Measurements from ENCODE around the gene IKBKE.

Gene IKBKE

DNA sequence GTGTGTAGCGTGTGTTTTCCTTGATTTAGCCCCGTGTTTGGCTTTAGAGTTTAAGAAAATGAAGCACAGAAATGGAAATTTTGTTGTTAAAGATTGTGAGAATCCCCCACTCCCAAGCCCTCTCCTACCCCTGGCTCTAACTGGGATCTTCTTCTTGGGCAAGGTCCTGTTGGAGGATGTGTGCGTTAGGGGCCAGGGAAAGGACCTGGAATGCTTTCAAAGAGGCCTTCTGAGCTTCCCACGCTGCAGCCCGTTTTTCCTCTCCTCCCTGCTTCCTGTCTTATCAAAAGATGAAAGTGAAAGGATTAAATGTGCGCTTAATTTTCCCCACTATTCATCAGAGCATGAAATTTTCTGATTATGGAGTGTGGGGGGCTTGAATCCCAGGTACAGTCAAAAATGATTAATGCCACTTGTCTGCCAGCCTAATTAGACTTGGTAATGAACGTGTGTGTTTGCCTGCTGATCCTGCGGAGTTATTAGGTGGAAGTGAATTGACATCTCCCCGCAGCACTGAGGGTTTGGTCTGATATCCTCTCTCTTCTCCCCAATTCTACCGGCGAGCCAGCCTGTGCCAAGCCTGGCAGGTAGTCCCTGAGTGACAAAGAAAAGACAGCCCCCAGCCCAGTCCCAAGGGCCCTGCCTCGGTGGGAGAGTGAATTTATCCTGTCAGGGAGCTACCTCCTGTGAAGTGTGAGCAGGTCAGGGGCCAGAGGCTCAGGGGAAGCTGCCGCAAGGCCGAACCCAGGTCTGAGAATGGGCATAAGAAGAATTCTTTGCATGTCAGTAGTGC is 42.0 kb downstream of the IKBKE start:
- DNase-seq (ENCODE audit: low spot score), result no peak

DNA sequence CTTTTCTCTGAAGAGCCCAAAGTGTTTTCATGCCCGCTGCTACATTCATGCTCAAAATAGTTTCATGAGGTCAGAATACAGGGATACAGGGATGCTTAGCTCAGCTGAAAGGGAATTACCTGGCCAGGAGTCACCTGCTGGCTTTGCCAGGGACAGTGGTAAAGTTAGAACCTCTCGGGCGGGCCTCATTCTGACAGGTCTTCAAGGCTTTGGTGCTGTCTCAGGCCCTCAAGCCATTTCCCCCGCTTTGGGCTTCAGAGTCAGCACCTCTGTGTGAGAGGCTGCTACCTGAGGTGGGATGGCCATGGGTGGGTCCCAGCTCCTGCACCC is 42.5 kb downstream of the IKBKE start:
- no peak for DNase-seq (ENCODE audit: low spot score)

DNA sequence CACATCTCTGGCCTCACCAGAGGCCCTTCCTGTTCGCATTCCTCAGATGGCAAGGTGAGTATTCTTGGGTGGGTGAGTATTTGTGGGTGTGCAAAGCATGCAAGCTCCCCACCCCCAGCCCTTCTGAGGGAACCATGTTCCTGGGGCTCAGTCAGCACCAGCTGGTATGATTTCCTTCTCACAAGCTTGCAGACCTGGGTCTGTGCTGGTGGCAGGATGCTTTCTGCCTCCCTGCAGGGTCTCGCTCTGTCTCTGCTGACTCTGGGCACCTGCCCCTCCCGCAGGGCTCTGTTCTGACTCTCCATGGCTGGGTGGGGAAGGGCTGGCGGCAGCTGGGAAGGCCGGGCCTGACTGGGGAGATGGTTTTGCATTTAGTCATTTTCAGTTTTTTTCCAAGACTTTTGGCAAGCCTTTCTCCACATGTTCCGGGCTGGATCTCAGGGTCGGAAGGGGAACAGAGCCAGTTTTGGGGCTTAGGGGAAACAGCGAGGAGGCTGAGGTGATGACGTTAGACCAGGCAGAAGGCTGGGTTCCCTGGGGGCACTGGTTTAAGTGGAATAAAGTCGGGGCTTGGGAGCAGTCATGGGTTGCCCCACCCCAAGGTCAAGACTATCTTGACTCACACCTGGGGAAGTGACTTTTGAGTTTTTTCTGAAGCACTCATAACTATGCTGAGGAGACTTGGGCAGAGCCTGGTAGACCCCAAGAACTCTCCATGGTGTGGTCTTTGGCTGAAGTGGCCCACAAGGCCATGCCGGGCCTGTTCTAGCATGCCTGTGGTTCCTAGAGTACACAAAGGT is 43.2 kb downstream of the IKBKE start:
- no peak for DNase-seq (ENCODE audit: low spot score)

DNA sequence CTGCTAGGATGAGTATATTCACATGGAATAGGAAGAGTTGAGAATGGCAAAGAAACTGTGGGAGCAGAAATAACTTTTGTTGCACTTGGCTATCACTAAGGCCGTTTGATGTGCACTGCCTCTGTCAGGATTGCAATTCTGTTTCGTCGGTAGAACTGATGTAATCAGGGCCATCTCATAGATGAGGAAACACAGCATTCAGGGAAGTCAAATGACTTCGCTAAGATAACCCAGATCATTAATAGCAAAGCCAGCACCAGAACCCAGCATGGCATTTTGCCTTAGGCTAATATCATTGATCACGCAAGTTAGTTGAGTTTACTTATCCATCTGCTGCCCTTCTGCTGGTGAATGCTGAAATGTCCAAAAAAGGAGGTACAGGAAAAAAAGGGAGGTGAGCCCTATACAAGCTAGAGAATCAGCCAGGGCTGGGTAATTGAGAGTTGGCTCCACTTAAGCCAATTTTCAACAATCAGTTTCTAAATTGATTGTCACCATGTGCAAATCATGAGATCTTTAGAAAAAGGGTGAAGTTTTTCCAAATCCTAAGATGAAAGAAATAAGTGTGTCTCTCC is 44.6 kb downstream of the IKBKE start:
- DNase-seq (ENCODE audit: low spot score), result no peak

DNA sequence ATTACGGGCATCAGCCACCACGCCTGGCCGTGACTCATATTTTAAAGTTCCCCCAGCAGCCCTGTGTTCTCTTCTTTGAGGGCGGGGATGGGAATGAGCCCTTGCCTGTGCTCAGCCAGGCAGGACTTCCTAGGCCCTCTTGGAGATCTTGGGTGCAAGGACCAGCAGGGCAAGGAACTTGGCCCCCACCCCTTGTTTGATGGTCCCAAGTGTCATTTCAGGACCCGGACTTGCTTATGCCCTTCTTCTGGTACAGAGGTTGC is 46.4 kb downstream of the IKBKE start:
- no peak for DNase-seq (ENCODE audit: low spot score)

DNA sequence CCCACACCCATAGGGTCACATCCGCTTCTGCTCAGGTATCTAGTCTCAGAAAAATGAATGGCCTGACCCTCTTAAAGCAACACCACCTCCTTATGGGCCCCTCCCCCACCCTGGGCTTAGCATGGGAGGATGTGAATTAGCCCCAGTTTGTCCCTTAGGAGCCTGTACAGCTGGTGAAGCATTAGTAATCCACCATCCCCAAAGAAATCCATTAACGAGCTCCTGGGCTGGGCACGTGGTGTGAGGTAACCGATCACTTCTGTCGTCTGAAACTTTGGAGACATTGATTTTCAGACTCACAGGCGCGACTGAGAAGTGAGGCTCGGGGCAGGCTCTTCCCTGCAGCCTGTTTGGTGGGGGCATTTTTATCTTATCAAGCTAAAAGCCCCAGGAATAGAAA is 47.5 kb downstream of the IKBKE start:
- no peak for DNase-seq (ENCODE audit: low spot score)

DNA sequence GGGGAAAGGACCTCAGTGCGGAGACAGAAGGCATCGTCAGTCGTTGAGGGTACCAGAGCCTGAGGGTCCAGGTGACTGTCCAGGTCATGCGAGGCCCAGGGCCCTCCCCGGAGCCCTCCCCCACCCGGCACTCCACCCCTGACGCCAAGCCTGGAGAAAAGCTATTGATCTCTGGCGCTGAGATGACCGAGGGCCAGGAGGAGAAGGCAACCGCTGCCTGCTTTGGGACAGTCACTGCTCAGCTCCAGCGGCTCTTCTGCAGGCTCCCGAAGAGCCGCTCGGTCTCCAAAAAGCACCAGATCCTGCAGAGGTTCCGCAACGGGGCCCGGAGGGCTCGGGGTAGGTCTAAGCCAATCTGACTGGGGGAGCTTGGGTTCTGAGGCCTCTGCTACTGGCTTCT is 47.9 kb downstream of the IKBKE start:
- DNase-seq (ENCODE audit: low spot score), result no peak

DNA sequence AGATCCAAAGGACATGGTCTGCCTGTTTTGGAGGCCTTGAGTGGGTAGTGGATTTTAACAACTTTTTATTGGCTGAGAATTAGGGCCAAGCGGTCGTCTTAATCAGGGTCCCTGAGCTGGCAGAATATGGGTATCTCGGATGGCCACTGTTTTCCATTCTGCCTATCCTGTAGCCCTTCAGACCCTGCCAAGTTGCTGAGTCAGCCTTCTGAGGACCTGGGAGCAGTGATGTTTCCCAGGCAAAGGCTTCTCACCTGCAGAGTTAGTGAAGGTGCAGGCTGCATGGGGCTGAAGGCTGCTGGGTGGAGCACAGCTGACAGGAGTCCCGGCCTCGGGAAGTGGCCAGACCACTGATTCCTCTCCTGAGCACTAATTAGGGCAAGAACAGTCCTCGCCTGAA is 48.5 kb downstream of the IKBKE start:
- no peak for DNase-seq (ENCODE audit: low spot score)

DNA sequence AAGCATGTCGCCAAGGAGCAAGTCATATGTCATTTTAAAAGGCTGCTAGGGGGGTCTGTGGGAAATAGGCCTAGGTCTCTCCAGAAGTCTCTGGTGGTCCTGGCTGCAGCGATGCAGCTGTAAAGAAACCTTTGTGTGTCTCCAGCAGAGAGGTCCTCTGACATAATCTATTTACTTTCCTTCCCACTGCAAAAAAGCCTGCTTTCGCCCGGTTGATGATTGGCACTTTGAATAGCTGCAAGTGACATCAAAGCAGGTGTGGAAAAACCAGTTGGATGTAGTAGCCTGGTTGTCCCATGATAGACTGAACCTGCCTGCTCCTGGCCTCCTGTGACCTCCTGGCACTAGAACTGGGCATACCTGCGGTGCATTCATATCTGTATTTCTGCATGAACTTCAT is 50.9 kb downstream of the IKBKE start:
- no peak for DNase-seq (ENCODE audit: low spot score)

DNA sequence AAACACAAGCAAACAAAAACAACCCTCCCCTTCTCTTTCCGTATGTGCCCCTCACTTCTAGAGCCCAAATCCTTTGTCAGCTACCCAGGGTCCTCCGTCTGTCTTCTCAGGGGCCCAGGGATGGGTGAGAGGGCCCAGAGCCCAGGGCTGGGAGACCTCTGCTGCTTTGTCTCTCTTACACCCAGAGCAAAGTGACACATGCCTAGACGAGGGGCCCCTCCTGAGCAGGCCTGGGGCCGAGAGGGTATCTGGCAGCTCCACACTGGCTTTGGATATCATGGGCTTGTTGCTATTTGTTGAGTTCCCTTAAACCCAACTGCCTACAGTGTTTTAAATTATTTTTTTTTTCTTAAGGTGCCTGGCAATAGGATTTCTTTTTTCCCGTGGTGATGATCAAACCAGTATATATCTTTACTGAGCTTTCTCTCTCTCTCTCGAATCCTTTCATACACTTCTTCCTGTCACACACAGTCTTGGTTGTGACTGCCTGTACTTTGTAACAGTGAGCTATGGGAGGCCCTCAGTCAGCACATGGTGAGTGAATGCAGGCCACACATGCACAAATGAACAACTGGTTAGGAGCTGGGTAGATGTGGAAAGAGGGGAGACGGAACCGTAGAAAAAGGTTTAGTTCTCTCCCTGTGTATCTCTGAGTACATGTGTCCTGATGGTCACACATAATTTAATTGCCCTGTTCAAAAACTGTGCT is 51.6 kb downstream of the IKBKE start:
- no peak for DNase-seq (ENCODE audit: low spot score)

DNA sequence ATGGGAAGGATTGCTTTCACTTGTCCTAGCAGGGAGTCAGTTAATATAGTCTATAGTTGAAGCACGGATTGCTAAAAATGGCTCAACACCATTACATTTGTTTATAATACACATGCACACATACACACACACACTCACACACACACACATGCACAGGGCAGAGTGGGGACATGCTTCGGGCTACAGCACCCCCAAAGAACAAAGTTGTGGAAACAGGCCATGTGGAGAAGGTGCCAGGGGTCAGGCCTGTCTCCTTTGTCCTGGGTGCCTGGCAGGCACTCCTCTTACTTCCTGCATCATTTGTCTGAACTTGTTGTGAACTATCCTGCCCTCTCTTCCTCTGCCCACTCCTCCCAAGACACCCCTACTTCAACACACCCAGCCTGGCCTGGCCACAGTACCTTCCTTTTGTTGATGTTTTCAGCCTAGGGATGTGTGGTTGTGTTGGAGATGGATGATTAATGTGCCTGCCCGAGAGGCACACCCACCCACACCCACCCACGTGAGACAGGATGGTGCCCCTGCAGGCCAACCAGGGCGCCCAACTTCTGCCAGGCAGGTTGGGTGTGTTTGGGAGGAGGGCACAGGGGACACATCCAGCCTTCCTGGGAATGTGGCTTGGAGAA is 54.6 kb downstream of the IKBKE start:
- DNase-seq (ENCODE audit: low spot score), result no peak

DNA sequence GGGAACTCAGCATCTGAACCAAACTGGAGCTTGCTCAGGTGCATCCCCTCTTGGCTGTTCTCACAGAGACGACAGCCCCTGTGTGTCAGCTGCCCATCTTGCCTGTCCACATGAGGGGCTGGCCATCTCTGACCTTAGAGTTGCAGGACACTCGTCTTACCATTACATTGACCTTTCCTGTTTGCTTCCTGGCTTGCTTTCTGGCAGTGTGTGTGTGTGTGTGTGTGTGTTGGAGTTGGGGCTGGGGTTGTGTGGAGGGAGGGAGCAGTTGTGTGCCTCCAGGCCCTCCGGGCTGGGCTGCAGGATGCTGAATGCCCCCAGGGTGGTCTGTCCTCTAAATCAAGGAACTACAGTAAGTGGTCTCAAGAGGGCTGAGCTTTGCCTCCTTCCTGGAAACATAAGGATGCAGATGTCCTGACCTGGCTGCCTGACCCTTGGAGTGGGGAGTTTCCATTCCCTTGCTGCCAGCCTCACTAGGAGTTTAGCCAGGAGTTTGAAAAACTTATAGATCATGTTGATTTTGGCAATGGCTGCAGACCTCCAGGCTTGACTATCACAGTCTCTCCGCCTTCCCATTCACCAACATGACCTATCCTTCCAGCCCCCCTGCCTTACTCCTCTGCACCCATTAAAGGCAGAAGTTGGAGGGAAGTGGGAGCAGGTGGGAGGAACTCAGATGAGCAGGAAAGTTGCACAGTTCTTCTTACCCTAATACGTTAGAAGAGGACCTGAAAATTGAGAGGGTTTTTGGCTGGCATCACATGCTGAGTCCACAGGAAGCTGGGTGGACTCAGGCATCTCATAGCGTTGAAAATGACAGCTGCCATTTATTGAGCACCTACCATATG is 56.0 kb downstream of the IKBKE start:
- no peak for DNase-seq (ENCODE audit: low spot score)

DNA sequence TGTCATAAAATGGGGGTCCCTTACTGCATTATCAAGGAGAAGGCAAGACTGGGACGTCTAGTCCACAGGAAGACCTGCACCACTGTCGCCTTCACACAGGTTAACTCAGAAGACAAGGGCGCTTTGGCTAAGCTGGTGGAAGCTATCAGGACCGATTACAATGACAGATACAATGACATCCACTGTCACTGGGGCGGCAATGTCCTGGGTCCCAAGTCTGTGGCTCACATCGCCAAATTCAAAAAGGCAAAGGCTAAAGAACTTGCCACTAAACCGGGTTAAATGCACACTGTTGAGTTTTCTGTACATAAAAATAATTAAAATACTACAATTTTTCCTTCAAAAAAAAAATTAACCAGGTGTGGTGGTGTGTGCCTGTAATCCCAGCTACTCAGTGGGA is 59.1 kb downstream of the IKBKE start:
- DNase-seq (ENCODE audit: low spot score), result no peak

DNA sequence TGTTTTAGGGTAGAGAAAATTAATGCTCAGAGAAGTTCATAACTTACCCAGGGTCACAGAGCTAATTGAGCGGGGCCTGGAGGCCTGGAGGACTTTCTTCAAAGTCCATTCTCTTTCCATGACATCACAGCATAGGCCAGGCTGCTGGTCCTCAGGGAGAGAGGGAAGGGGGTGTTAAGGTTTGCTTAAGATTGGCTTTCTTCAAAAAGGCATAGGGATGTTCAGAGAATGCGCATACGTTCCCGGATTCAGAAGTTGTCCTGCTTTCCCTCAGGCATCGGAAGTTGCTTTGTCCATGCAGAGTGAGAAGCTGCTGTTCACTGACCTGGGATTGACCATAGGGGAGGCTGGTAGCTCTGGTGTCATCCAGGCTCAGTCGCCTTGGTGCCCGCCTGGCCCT is 62.1 kb downstream of the IKBKE start:
- DNase-seq (ENCODE audit: low spot score), result no peak

DNA sequence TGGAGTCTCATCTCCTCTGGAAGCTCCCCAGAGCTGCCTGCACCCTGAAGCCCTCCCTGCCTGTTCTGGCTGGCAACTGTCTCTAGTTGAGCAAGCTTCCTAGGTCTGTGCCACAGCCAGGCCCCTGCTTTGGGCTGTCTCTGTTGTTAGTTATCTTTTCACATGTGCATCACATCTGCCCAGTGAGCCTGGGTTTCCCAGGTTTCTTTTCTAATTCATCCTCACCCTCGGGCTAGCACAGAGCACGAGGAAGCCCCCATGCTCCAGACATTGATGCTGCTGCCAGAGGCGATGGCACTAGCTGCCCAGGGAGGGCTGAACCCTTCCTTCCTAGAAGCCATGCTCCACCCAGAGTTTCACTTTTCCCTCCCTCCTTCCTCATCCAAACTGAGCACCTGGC is 64.3 kb downstream of the IKBKE start:
- DNase-seq (ENCODE audit: low spot score), result no peak

DNA sequence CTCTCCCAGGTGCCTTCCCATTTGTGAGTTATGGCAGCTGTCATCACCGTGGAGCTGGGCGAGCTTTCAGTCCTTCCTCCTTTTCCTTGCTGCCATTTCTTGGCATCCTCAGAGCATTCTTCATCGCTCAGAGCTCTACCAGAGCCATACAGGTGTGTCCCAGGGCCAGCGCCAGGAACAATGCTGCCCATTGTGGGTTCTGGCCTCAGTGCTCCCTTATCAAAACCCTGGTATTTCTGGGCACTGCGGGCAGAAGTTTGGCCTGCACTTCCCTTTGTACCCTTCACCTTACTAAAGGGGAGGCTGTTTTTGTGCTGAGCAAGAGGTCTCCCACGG is 65.5 kb downstream of the IKBKE start:
- no peak for DNase-seq (ENCODE audit: low spot score)

DNA sequence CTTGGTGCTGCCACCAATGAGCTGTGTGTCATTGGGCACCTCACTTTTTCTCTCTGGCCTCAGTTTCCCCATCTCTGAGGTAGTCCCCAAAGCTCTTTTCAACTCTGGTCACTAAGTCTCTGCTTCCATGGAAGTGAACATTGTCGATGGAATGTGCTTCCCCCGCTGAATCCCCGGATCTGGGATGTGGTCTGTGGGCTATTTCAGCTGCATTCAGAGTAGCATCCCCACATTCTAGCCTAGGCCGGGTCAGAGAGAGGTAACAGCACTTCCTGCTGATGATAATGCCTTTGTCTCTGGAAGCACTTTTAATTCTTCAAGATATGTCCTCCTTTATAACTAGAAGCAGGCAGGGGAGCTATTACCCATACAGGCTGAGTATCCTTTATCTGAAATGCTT is 66.9 kb downstream of the IKBKE start:
- DNase-seq (ENCODE audit: low spot score), result no peak

DNA sequence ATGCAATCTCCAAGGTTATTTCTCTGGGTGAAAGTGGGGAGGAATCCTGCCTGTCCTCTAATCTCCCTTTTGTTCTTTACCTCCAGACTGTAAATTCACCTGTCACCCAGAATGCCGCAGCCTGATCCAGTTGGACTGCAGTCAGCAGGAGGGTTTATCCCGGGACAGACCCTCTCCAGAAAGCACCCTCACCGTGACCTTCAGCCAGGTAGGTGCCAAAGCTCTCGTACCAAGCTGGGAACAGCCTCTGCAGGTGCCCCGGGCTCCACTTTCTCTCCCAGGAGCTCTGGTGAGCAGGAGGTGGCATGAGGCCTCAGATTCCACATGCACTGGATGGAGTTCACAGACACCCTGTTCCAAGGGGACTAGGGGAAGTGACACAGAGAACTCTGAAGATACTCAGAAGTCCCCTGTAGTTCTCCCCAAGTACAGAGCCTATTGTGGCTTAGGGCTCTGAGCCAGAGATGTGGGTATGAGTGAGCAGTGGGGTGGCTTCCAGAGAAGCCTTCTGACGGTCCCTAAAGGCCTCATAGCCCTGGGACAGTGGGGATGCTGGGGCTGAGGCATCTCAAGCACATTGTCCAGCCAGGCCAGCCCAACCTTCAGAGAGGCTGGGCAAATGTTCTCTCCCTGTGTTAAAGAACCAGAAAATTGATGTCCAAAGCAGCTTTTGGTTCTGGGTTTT is 68.0 kb downstream of the IKBKE start:
- DNase-seq (ENCODE audit: low spot score), result no peak

DNA sequence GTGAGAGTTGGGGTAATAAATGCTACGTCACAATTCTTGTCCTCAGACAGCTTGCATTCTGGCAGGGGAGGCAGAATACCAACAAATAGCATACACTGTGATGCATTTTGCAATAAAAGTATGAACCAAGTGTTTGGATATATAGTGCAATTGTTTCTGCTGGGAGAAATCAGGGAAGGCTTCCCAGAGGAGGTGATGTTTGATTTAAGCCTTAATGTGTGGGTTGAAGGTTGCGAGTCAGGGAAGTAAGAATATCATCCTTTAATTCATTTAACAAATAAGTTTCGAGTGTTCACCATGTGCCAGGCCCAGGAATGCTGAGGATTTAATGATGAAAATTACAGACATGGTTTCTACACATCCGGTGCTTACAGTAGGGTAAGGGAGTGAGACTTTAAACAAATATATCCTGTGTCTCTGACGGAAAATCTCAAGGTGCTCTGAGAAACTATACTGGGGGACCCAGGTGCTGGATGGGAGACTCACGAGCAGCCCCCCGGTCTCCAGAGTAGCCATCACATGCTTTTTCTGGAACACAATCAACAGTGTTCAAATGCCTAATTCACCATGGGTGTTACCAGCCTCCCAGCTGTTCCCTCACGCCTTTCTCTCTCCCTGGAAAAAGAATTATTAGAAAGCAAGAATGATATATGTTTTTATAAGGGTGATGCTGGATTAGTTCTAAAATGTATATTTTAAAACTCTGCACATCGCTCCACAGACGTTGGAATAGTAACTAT is 68.8 kb downstream of the IKBKE start:
- no peak for DNase-seq (ENCODE audit: low spot score)

DNA sequence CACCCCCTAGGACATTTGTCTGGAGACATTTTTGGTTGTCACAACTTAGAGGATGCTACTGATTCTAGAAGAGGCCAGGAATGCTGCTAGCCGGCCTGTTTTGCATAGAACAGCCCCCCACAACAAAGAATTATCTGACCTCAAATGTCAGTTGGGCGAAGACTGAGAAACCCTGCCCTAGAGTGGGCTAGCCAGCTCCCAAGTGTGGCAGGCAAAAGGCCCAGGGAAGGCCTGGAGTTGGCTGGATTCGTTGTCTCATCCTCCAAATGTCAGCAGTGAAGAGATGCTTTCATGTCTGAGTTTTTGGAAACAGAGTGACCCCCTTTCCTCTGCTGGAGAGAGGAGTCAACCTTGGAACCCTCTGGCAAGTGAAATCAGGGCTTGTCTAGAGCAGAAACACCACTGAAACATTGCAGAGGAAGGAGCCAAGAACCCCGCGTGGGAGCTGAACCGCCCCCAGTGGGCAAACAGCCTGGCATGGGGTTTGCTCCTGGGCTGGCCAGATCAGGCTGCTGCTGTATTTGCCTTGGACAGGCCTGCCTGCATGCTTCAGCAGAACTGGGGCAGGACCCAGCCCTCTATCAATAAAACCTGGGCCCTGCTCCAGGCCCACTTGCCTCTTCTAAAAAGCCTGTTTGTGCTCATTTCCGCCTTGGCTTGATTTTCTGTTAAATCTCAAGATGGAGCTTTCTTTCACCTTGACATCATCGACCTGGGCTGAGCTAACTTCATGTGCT is 69.9 kb downstream of the IKBKE start:
- DNase-seq (ENCODE audit: low spot score), result peak; percentile 49

Measured in Ammon's horn (tissue), 1 donor.